Left cardiac atrium (tissue), 4 donors: ENCODE measurements around the gene ZNF585A. TPM values are rescaled to one million over a fixed set of nuclear protein-coding genes. Genes with fewer than 3 reads are reported as not detected.
"Not testable (repeated sequence)": the region's sequence is repeated elsewhere in the genome, so short reads cannot be mapped to it uniquely, and the experiment has no call there.

ENCODE experiments used
- ATAC-seq, 2 donors: fragments of 200-7000 bp; cut with Tn5 transposase; one replicate each; pipeline ENCODE4 v1.9.1; 2020; ENCODE audit warnings: mild to moderate bottlenecking in 2 of 2, moderate library complexity in 2 of 2
- DNase-seq: peaks from one replicate; pipeline ENCODE4 v3.0.0-alpha.2; 2020
- intact Hi-C, 2 donors: fragments of 100-400 bp; cut with DNase I; formaldehyde crosslinking; loops; one replicate each; pipeline versions ENCODE4 v1.14.1 to v1.15.1; 2022 to 2023
- total RNA-seq, 2 donors: library from RNA; stranded (reverse); fragmentation: NEBNext Ultra II Directional; extraction: Animal tissue kit (Norgen Biotek cat#: 25700); gene quantifications; one replicate each; pipeline ENCODE4 v1.2.1, GENCODE V29; 2021
- donor health status: DM: no; HTN: yes; CAD: no.
- donor health status: DM: no; HTN: yes; CAD: no; lungs with severe emphysema.
- donor health status: DM: yes; HTN: yes; CAD: no.
- donor health status: Dilated cardiomyopathy.

The ZNF585A gene
- total RNA-seq, 2 donors from 2014 or later, result 6.6 to 11.6 TPM

- intact Hi-C loops, DNase-seq, ATAC-seq: not testable (repeated sequence)
Observed at GRCh38 chr19:37104135-37104534, 68.4 kb downstream of the ZNF585A start.

- DNase-seq (no peak), ATAC-seq (no peak)
- intact Hi-C loops, result no loop called here
Observed at GRCh38 chr19:37098570-37098969, 73.9 kb downstream of the ZNF585A start.

- DNase-seq (no peak), ATAC-seq (no peak)
- intact Hi-C loops, result no loop called here
Observed at GRCh38 chr19:37095859-37096258, 76.6 kb downstream of the ZNF585A start.

Other genes starting within 250 kb of the ZNF585A start
- 1 to 10 TPM; 7.5 to 8.5 TPM for gene ZNF420, start 94.3 kb downstream of the ZNF585A start, total RNA-seq
- 10 to 100 TPM in 1 of 2 donors, 1 to 10 TPM in 1; 8.7 to 12.7 TPM for gene ZNF585B, start 37.8 kb upstream of the ZNF585A start, total RNA-seq
- gene ZNF383, start 45.5 kb upstream of the ZNF585A start, total RNA-seq, result 10 to 100 TPM in 1 of 2 donors, 1 to 10 TPM in 1; 8.5 to 10.5 TPM
- gene ZNF527, start 198.4 kb upstream of the ZNF585A start, total RNA-seq, result 1 to 10 TPM; 6.1 to 7.1 TPM